ENCODE results near the gene OR12D1.

The OR12D1 gene

DNA sequence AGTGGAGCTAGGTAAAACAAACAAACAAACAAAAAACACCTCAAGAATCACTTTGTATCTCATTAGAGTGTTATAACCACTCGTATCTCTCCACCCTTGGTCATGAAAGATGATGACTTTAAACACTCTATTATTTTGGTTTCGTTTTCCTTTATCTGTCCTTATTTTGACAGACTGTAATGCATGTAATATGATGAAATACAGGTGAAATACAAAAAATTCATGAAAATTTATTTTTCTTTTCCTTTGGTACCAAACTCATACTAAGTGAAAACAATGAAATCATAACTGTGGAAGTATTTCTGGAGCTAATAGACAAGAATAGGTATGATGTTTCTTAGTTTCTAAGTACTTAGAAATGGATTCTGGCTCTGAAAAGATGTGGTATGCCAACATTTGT lies 15.2 kb upstream of the OR12D1 start:
- TF ChIP-seq, protein P1, sequence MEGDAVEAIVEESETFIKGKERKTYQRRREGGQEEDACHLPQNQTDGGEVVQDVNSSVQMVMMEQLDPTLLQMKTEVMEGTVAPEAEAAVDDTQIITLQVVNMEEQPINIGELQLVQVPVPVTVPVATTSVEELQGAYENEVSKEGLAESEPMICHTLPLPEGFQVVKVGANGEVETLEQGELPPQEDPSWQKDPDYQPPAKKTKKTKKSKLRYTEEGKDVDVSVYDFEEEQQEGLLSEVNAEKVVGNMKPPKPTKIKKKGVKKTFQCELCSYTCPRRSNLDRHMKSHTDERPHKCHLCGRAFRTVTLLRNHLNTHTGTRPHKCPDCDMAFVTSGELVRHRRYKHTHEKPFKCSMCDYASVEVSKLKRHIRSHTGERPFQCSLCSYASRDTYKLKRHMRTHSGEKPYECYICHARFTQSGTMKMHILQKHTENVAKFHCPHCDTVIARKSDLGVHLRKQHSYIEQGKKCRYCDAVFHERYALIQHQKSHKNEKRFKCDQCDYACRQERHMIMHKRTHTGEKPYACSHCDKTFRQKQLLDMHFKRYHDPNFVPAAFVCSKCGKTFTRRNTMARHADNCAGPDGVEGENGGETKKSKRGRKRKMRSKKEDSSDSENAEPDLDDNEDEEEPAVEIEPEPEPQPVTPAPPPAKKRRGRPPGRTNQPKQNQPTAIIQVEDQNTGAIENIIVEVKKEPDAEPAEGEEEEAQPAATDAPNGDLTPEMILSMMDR (IDR thresholded peaks at IDR 0.05; ENCODE audit: low read depth, low read length) = no peak
- H3K4me3 ChIP-seq (ENCODE audit: low read depth, low read length) = no peak overlapping the region
- no peak for DNase-seq
- H3K27ac ChIP-seq = no peak overlapping the region
- no peaks in the 10 kb centered on the region for H3K9me3 ChIP-seq (ENCODE audit: severe bottlenecking)
- peaks cover 82% of the 10 kb centered on the region for H3K27me3 ChIP-seq (ENCODE audit: insufficient read depth, low read depth, severe bottlenecking)
- H3K36me3 ChIP-seq = no peaks in the 10 kb centered on the region

DNA sequence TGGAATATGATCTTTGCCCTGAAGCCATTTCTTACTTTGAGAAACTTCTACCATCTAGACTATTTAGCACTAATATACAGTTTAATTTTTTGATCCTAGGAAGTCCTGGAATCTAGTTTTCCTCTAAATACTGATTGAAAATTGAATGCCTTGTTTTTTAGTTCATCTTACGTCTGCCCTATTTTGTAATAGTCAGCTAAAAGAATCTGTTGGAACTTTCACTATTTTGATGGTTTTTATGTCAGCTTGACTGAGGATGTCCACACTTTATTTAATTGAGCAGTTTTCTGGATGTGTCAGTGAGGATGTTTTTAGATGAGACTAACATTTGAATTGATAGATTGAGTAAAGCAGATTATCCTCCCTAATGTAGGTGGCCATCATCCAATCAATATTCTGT lies 10.9 kb upstream of the OR12D1 start:
- H3K36me3 ChIP-seq = no peaks in the 10 kb centered on the region
- H3K9me3 ChIP-seq (ENCODE audit: severe bottlenecking) = peaks cover 8% of the 10 kb centered on the region
- no peak overlapping the region for H3K4me3 ChIP-seq (ENCODE audit: low read depth, low read length)
- peaks cover 77% of the 10 kb centered on the region for H3K27me3 ChIP-seq (ENCODE audit: insufficient read depth, low read depth, severe bottlenecking)
- TF ChIP-seq, protein P1 (IDR thresholded peaks at IDR 0.05; ENCODE audit: low read depth, low read length) = no peak
- no peak for DNase-seq
- H3K27ac ChIP-seq = no peak overlapping the region

DNA sequence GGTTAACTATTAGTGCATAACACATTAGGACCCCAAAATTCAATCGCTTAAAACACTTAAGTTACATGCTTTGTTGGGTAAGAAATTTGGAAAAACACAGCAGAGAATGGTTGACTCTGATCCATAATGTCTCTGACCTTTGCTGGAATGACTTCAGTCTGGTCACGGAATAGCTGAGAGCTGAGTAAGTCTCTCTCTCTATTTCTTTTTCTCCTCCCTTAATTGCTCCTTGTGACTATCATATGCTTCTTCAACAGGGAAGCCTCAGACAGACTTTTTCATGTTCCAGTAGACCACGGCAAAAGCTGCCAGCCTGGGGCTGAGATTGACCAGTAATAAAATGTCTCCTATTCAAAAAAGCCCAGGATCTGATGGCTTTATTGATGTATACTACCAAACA lies 4.8 kb downstream of the OR12D1 start:
- TF ChIP-seq, protein P1 (IDR thresholded peaks at IDR 0.05; ENCODE audit: low read depth, low read length) = no peak
- no peak overlapping the region for H3K4me3 ChIP-seq (ENCODE audit: low read depth, low read length)
- DNase-seq = no peak

DNA sequence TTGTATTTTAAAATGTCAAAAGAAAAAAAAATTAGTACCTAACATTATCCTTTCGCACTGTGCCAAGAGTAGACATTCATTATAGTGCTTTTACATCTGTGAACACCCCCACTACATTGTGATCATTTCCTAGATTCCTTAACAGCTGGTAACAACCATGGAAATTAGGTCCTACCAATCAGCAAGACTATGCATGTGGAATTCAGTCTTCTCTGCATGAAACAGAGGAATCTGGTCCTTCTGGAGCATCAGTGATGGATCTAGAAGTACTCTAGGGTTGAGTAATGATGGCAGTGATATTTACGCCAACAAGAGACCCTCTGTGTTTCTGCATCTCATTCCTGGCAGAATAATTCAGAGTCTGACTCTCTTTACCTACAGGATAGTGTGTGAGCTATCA lies 9.4 kb downstream of the OR12D1 start:
- Histone ChIP-seq H3K27me3 (ENCODE audit: insufficient read depth, low read depth, severe bottlenecking) (peaks cover 45% of the 10 kb centered on the region), H3K9me3 (ENCODE audit: severe bottlenecking) (peaks cover 4% of the 10 kb centered on the region), H3K36me3 (no peaks in the 10 kb centered on the region), H3K27ac (no peak overlapping the region), H3K4me3 (ENCODE audit: low read depth, low read length) (no peak overlapping the region)
- TF ChIP-seq, protein P1 (IDR thresholded peaks at IDR 0.05; ENCODE audit: low read depth, low read length) = no peak
- no peak for DNase-seq

More for the DNA sequence above, 4.8 kb downstream of the OR12D1 start:
- no peak overlapping the region for H3K27ac ChIP-seq
- peaks cover 4% of the 10 kb centered on the region for H3K9me3 ChIP-seq (ENCODE audit: severe bottlenecking)
- H3K27me3 ChIP-seq (ENCODE audit: insufficient read depth, low read depth, severe bottlenecking) = peaks cover 58% of the 10 kb centered on the region
- H3K36me3 ChIP-seq = no peaks in the 10 kb centered on the region

DNA sequence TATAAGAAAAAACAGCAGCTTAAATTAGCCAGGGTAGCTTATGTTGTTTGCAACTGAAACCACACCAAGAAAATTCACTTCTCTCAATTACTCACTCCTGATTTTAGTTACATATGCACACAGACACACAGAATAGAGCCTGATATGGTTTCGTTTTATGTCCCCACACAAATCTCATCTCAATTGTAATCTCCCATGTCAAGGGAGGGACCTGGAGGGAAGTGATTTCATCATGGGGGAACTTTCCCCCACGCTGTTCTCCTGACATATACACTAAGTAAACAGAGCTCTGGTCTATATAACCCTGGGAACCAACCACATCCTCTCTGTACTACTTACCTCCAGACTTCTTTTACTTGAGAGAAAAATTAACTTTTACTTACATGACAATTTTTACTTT lies 9.8 kb downstream of the OR12D1 start:
- TF ChIP-seq, protein P1 (IDR thresholded peaks at IDR 0.05; ENCODE audit: low read depth, low read length) = no peak
- DNase-seq = no peak
- H3K9me3 ChIP-seq (ENCODE audit: severe bottlenecking) = peaks cover 4% of the 10 kb centered on the region

DNA sequence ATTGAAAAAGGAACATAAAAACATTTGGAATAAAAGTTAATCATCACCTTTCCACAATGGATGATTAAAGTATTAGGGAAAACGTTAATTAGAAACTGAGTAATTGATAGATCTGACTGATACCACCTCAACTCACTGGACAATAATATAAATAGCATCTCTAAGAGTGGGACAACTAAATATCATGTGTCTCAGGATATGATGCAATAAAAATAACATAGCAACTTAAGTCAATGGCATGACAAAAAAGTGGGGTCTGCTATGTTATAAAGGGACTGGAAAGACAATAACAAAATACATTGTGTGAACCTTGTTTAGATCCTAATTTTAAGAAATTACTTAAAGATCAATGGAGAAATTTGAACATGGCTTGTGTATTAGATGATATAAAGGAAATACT lies 10.3 kb downstream of the OR12D1 start:
- peaks cover 4% of the 10 kb centered on the region for H3K9me3 ChIP-seq (ENCODE audit: severe bottlenecking)
- no peak overlapping the region for H3K27ac ChIP-seq
- TF ChIP-seq, protein P1 (IDR thresholded peaks at IDR 0.05; ENCODE audit: low read depth, low read length) = no peak
- DNase-seq = no peak
- peaks cover 40% of the 10 kb centered on the region for H3K27me3 ChIP-seq (ENCODE audit: insufficient read depth, low read depth, severe bottlenecking)
- no peaks in the 10 kb centered on the region for H3K36me3 ChIP-seq
- H3K4me3 ChIP-seq (ENCODE audit: low read depth, low read length) = no peak overlapping the region

More for the DNA sequence above, 9.8 kb downstream of the OR12D1 start:
- Histone ChIP-seq H3K36me3 (no peaks in the 10 kb centered on the region), H3K27me3 (ENCODE audit: insufficient read depth, low read depth, severe bottlenecking) (peaks cover 44% of the 10 kb centered on the region), H3K4me3 (ENCODE audit: low read depth, low read length) (no peak overlapping the region), H3K27ac (no peak overlapping the region)

Measured in WERI-Rb-1 (cell line).